Lower lobe of right lung (tissue), 2 donors: ENCODE data around the gene FGFBP2. TPM values are rescaled to one million over a fixed set of nuclear protein-coding genes. Genes with fewer than 3 reads are reported as not detected.

Experiments
- ATAC-seq, 2 donors: fragments of 200-7000 bp; cut with Tn5 transposase; one replicate each; pipeline ENCODE4 v1.9.1; 2020 to 2022; ENCODE audit warnings: mild to moderate bottlenecking in 2 of 2, moderate library complexity in 2 of 2
- DNase-seq: peaks from one replicate; pipeline ENCODE4 v3.0.0-alpha.2; 2020
- H3K27ac ChIP-seq: fragments of 200-600 bp; one replicate; pipeline ENCODE4 v1.8.0; 2022
- H3K27me3 ChIP-seq: fragments of 200-600 bp; one replicate; pipeline ENCODE4 v1.8.0; 2022; ENCODE audit warnings: low read depth
- H3K36me3 ChIP-seq: fragments of 200-600 bp; one replicate; pipeline ENCODE4 v1.8.0; 2022; ENCODE audit warnings: mild to moderate bottlenecking
- H3K4me1 ChIP-seq: fragments of 200-600 bp; one replicate; pipeline ENCODE4 v1.8.0; 2022
- H3K4me3 ChIP-seq: fragments of 200-600 bp; one replicate; pipeline ENCODE4 v1.8.0; 2022; ENCODE audit warnings: mild to moderate bottlenecking
- H3K9me3 ChIP-seq: fragments of 200-600 bp; one replicate; pipeline ENCODE4 v1.8.0; 2022
- intact Hi-C: fragments of 100-400 bp; cut with DNase I; formaldehyde crosslinking; loops from one replicate; pipeline ENCODE4 v1.11.0; 2022
- total RNA-seq: library from RNA; stranded (reverse); fragmentation: NEBNext Ultra II Directional; extraction: Animal tissue kit (Norgen Biotek cat#: 25700); gene quantifications from one replicate; pipeline ENCODE4 v1.2.1, GENCODE V29; 2021
- TF ChIP-seq, protein P1 (sequence below): fragments of 200-600 bp; IDR thresholded peaks from one replicate; pipeline ENCODE4 v1.8.0; 2022; ENCODE audit warnings: antibody characterized with exemption, mild to moderate bottlenecking
- donor health status: DM: no; HTN: yes; CAD: no; lungs with severe emphysema.

The FGFBP2 gene
- total RNA-seq, 1 donor from 2014 or later = 5.1 TPM

DNA sequence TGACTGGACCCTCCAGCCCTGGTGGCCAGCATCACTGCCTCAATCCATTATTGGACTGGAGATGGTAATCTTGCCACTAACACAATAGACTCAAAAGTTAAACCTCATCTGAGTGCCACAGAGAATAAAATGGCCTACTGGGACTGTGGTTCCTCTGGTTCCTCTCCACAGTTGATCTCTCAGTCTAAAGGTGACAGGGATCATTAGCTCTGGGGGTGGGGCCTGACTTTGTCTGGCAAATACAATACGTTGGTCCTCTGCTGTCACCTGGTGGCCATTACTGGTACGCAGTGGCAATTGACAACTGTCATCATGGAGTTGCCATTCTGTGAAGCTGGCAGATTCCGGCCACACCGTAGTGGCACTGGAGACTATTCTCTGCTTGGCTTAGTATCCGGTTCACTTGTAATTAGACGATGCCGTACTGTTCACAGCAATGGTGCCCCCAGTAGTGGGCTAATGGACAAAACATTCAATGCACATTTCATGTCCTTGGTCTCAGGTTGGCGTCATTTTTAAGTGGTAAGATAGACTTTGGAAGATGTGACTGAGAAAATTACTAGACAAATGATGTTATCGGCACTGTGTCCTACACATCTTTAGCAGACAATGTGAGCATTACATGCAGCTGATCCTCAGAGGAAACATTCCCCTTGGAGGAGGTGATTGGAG is 6.7 kb downstream of the FGFBP2 start:
- Histone ChIP-seq H3K27me3 (no peaks in the 10 kb centered on the region), H3K4me1 (no peaks in the 10 kb centered on the region), H3K27ac (no peak overlapping the region), H3K9me3 (no peaks in the 10 kb centered on the region), H3K4me3 (no peak overlapping the region), H3K36me3 (no peaks in the 10 kb centered on the region)
- ATAC-seq (peak; percentile 97), DNase-seq (peak; percentile 85)
- intact Hi-C loops = loop anchor here (5.0 kb wide), 1 partner anchor 74 kb away; no protein-coding TSS in a partner anchor
- TF ChIP-seq, protein P1, sequence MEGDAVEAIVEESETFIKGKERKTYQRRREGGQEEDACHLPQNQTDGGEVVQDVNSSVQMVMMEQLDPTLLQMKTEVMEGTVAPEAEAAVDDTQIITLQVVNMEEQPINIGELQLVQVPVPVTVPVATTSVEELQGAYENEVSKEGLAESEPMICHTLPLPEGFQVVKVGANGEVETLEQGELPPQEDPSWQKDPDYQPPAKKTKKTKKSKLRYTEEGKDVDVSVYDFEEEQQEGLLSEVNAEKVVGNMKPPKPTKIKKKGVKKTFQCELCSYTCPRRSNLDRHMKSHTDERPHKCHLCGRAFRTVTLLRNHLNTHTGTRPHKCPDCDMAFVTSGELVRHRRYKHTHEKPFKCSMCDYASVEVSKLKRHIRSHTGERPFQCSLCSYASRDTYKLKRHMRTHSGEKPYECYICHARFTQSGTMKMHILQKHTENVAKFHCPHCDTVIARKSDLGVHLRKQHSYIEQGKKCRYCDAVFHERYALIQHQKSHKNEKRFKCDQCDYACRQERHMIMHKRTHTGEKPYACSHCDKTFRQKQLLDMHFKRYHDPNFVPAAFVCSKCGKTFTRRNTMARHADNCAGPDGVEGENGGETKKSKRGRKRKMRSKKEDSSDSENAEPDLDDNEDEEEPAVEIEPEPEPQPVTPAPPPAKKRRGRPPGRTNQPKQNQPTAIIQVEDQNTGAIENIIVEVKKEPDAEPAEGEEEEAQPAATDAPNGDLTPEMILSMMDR = peak; percentile 86

DNA sequence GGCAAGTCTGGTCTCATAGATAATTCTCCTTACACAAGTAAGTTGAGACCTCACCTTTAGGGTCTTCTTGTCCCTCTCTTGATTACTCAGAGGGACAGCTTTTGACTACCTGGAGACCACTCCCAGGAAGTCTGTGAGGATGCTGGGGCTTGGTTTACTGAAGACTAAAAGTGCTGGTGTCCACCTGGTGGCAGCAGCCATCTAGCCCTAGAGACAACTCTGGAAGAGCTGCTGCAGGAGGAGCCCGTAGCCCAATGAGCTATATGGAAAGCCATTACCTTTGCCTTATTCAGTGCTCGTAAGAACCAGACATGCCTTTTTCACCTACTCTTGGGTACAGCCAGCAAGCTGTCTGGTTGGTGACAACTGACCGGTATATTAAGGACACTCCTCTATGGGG is 7.3 kb downstream of the FGFBP2 start:
- ATAC-seq = peak; percentile 12 to 43
- no peaks in the 10 kb centered on the region for H3K36me3 ChIP-seq
- H3K27ac ChIP-seq = no peak overlapping the region
- no peaks in the 10 kb centered on the region for H3K27me3 ChIP-seq
- no peaks in the 10 kb centered on the region for H3K4me1 ChIP-seq
- intact Hi-C loops = loop anchor here (5.0 kb wide), 1 partner anchor 73 kb away; no protein-coding TSS in a partner anchor
- no peak overlapping the region for H3K4me3 ChIP-seq
- TF ChIP-seq, protein P1 = no peak
- no peaks in the 10 kb centered on the region for H3K9me3 ChIP-seq
- DNase-seq = no peak

DNA sequence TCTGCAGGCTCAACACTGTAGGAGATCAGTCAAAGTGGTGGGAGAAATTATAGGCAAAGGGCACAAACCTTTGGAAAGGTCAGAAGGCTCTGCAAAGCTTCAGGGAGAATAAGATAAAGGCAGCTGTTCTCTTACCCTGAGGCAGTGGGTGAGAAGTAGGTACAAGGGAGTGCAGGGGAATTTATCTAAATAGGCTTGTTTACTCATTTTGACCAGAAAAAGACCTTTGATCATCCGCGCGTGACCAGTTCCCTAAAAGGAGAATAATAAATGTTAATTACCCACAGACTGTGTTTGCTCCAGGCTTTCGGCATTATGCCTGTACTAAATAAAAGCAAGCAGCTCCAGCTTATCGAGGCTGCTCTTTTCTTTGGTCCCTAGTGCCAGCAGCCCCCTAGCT is 9.3 kb downstream of the FGFBP2 start:
- TF ChIP-seq, protein P1 = no peak
- intact Hi-C loops = no loop called here
- H3K9me3 ChIP-seq = no peaks in the 10 kb centered on the region

DNA sequence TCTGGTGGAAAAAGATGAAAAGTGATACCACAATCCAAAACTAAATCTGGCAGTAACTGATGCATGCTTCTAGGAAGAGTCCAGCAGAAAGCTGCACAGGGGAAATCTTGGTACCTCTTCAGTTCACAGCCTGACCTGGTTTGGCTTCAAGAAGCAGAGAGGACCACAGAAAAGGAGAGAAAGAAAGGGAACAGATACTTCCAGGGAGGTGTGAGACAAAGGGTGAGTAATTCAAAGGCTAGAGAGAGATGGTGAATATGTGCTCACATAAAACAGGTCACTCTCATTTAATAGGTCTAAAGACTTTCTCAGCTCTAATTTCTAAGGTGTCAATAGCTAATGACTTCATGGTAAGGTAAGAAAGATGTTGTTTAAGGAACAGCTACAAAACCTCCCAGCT is 11.2 kb downstream of the FGFBP2 start:
- Histone ChIP-seq H3K36me3 (no peaks in the 10 kb centered on the region), H3K4me1 (no peaks in the 10 kb centered on the region), H3K27me3 (no peaks in the 10 kb centered on the region), H3K9me3 (no peaks in the 10 kb centered on the region), H3K27ac (no peak overlapping the region), H3K4me3 (no peak overlapping the region)
- ATAC-seq = no peak
- intact Hi-C loops = no loop called here
- TF ChIP-seq, protein P1 = no peak
- no peak for DNase-seq

More for the DNA sequence above, 9.3 kb downstream of the FGFBP2 start:
- no peaks in the 10 kb centered on the region for H3K4me1 ChIP-seq
- no peak overlapping the region for H3K4me3 ChIP-seq
- ATAC-seq (no peak), DNase-seq (no peak)
- H3K36me3 ChIP-seq = no peaks in the 10 kb centered on the region
- H3K27me3 ChIP-seq = no peaks in the 10 kb centered on the region
- no peak overlapping the region for H3K27ac ChIP-seq

DNA sequence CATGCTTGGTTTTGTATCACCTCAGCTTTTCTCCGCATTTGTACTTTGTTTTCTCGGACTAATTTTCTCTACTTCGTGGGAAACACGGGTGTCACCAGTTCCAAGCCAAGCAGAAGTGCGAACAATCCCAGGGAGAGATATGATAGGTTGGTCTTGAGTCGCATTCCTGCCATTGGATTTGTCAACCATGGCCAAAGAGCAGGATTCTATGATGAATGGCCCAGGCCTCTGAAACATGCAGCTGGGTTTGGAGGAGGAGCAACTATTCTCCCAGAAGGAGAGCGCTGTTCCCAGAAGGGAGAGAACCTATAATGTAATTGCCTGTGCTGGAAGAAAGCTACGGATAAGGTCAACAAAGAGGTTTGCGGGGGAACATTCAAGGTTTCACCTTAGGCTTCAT is 14.1 kb downstream of the FGFBP2 start:
- TF ChIP-seq, protein P1 = no peak
- intact Hi-C loops = no loop called here
- Histone ChIP-seq H3K27me3 (no peaks in the 10 kb centered on the region), H3K27ac (no peak overlapping the region), H3K4me3 (no peak overlapping the region), H3K9me3 (no peaks in the 10 kb centered on the region), H3K4me1 (no peaks in the 10 kb centered on the region), H3K36me3 (no peaks in the 10 kb centered on the region)
- no peak for DNase-seq
- no peak for ATAC-seq
